HepG2 (cell line): ENCODE measurements around the gene KIAA1328. TPM values are rescaled to one million over a fixed set of nuclear protein-coding genes. Genes with fewer than 3 reads are reported as not detected.

ENCODE experiments used
- ATAC-seq: fragments of 200-7000 bp; cut with Tn5 transposase; 3 replicates; pipeline ENCODE4 v1.9.1; 2020; ENCODE audit warnings: mild to moderate bottlenecking, moderate library complexity
- BruUV-seq: library from RNA; stranded (reverse); fragments of 400-500 nt; replicated peaks from 2 replicates; lab custom pipeline; 2021; lab: Mats Ljungman, UMichigan
- CTCF ChIA-PET: fragments of 300-600 bp; formaldehyde crosslinking; extraction: SDS; loops from one replicate; lab custom pipeline; 2021; ENCODE audit warnings: low total read pairs, inconsistent platforms, low intra/inter-chr PET ratio; lab: Yijun Ruan, JAX
- POLR2A ChIA-PET: fragments of 350-600 bp; sonication (Branson Sonifier 250); formaldehyde crosslinking; loops from one replicate; lab custom pipeline; 2020; ENCODE audit warnings: antibody characterized with exemption, inconsistent platforms; lab: Yijun Ruan, JAX
- DNase-seq: peaks from one replicate; pipeline ENCODE4 v3.0.0-alpha.2; 2015; ENCODE audit warnings: low spot score
- FAIRE-seq: peaks from 3 replicates; lab custom pipeline; 2011; peaks lifted over from hg19 to GRCh38; lab: Jason Lieb, UNC
- H2AFZ ChIP-seq: one replicate; pipeline ENCODE4 v1.6.1; 2011; ENCODE audit warnings: low read length, inconsistent platforms
- H3K27ac ChIP-seq: fragments of 300-600 bp; 3 replicates; pipeline ENCODE4 v1.8.0; 2011; ENCODE audit warnings: mixed run types, mild to moderate bottlenecking, mixed read lengths, low read length, inconsistent platforms; ENCODE audit not compliant: insufficient read depth; ENCODE audit errors: extremely low read length
- H3K27me3 ChIP-seq, 2 experiments: fragments of 200-600 bp in 1 of 2; 2 replicates in 1 of 2; 3 replicates in 1 of 2; pipeline versions ENCODE4 v1.6.0 to v1.8.0; 2011; ENCODE audit warnings: low read length in 2 of 2, mild to moderate bottlenecking in 2 of 2, moderate library complexity in 2 of 2, inconsistent platforms in 1 of 2; ENCODE audit not compliant: insufficient read depth in 2 of 2, control insufficient read depth in 1 of 2
- H3K36me3 ChIP-seq, 2 experiments: fragments of 200-600 bp in 1 of 2; replicated peaks in 1 of 2; 2 replicates in 1 of 2; 3 replicates in 1 of 2; pipeline versions ENCODE4 v1.5.1 to v1.8.0; 2011; ENCODE audit warnings: low read length in 2 of 2, inconsistent platforms in 1 of 2; ENCODE audit not compliant: insufficient read depth in 2 of 2, control insufficient read depth in 1 of 2
- H3K4me1 ChIP-seq: 2 replicates; pipeline ENCODE4 v1.5.1; 2012; ENCODE audit warnings: low read length, inconsistent platforms; ENCODE audit not compliant: insufficient read depth
- H3K4me2 ChIP-seq: 2 replicates; pipeline ENCODE4 v1.6.0; 2011; ENCODE audit warnings: low read depth, low read length, inconsistent platforms
- H3K4me3 ChIP-seq, 3 experiments: fragments of 200-600 bp in 1 of 3; sonication (generic), shearing (Covaris generic) in 1 of 3; replicated peaks in 1 of 3; 2 replicates each; pipeline ENCODE4 v1.5.1; 2011 to 2016; ENCODE audit warnings: low read length in 3 of 3, inconsistent platforms in 2 of 3, low read depth in 2 of 3, mild to moderate bottlenecking in 2 of 3, control low read depth in 1 of 3, mixed read lengths in 1 of 3; ENCODE audit not compliant: insufficient read depth in 1 of 3
- H3K79me2 ChIP-seq: one replicate; pipeline ENCODE4 v1.6.1; 2011; ENCODE audit warnings: low read length, inconsistent platforms; ENCODE audit not compliant: insufficient read depth
- H3K9ac ChIP-seq: 2 replicates; pipeline ENCODE4 v1.6.0; 2011; ENCODE audit warnings: mild to moderate bottlenecking, low read depth, low read length, inconsistent platforms; ENCODE audit not compliant: insufficient read depth
- H3K9me3 ChIP-seq: 2 replicates; pipeline ENCODE4 v1.5.1; 2012; ENCODE audit warnings: mild to moderate bottlenecking, low read length
- H4K20me1 ChIP-seq: 2 replicates; pipeline ENCODE4 v1.6.0; 2011; ENCODE audit warnings: inconsistent platforms, mild to moderate bottlenecking, low read length, moderate library complexity; ENCODE audit not compliant: insufficient read depth
- ATM ChIP-seq: fragments of 450-650 bp; IDR thresholded peaks from 2 replicates; pipeline ENCODE4 v1.7.1; 2017; ENCODE audit warnings: mild to moderate bottlenecking, borderline replicate concordance
- KLF16 ChIP-seq, 2 experiments: sonication (generic) in 1 of 2; formaldehyde crosslinking in 1 of 2; IDR thresholded peaks; 2 replicates each; pipeline versions ENCODE4 v1.6.1 to v1.8.0; 2016 to 2023; ENCODE audit warnings: missing genetic modification reagents in 2 of 2, missing compliant biosample characterization in 1 of 2
- RORA ChIP-seq: sonication (generic); formaldehyde crosslinking; IDR thresholded peaks from 2 replicates; pipeline ENCODE4 v1.5.0; 2020; ENCODE audit warnings: mild to moderate bottlenecking, missing genetic modification reagents, moderate library complexity
- ZBTB14 ChIP-seq: sonication (generic); formaldehyde crosslinking; IDR thresholded peaks from 2 replicates; pipeline ENCODE4 v1.4.0; 2020; ENCODE audit warnings: missing genetic modification reagents
- ZBTB42 ChIP-seq: sonication (generic); formaldehyde crosslinking; IDR thresholded peaks from 2 replicates; pipeline ENCODE4 v1.5.0; 2020; ENCODE audit warnings: mild to moderate bottlenecking, missing genetic modification reagents
- ZFP36 ChIP-seq: fragments of 150-350 bp; IDR thresholded peaks from 2 replicates; pipeline ENCODE4 v1.6.1; 2018; ENCODE audit warnings: borderline replicate concordance, low read length, low read depth; ENCODE audit not compliant: partially characterized antibody
- ZNF510 ChIP-seq: sonication (generic); formaldehyde crosslinking; IDR thresholded peaks from 2 replicates; pipeline ENCODE4 v1.4.0; 2020; ENCODE audit warnings: low read depth, mild to moderate bottlenecking, missing genetic modification reagents
- whole genome bisulfite sequencing: methylation state at CpG from one replicate; pipeline ENCODE4 v1.1.6; 2017; ENCODE audit warnings: low lambda C conversion rate; 5-methylcytosine and 5-hydroxymethylcytosine counted together
- in situ Hi-C: cut with HindIII; loops from 2 replicates; pipeline ENCODE4 v1.10.0; 2017; ENCODE audit warnings: low pct_unique_long_range_greater_than_20kb; ENCODE audit not compliant: extremely low pct_ligation_motif_present
- intact Hi-C: fragments of 100-400 bp; cut with micrococcal nuclease; formaldehyde crosslinking; loops from one replicate; pipeline ENCODE4 v1.10.0; 2022; ENCODE audit not compliant: unreplicated experiment
- polyA plus RNA-seq, 8 experiments: library from polyadenylated mRNA; depleted of rRNA in 3 of 8; stranded (reverse) in 7 of 8; unstranded in 1 of 8; fragments of >200 nt; fragmentation: Illumina TruSeq in 4 of 8; extraction: Trizol in 4 of 8; gene quantifications; 2 replicates each; pipeline versions ENCODE4 v1.2.1 to v1.2.3, GENCODE V29; 2011 to 2016; ENCODE audit warnings: low read depth in 4 of 8, missing spikeins in 1 of 8, mixed read lengths in 1 of 8; ENCODE audit not compliant: insufficient read depth in 1 of 8
- total RNA-seq, 5 experiments: library from RNA; depleted of rRNA; stranded (reverse); fragments of >200 nt; fragmentation: Illumina TruSeq; extraction: Trizol; gene quantifications; 2 replicates each; pipeline ENCODE4 v1.2.3, GENCODE V29; 2016; ENCODE audit warnings: low read depth in 1 of 5
- TF ChIP-seq, protein P1 (sequence below): IDR thresholded peaks from 2 replicates; pipeline ENCODE4 v1.6.1; 2016; ENCODE audit warnings: low read depth, missing genetic modification reagents, missing compliant biosample characterization

KIAA1328 gene
- total and polyA plus RNA-seq, 2 of the 13 experiments (the other 11 are each of a cell fraction or from before 2014, with no cell fraction given) = 4.1 to 6.0 TPM

DNA sequence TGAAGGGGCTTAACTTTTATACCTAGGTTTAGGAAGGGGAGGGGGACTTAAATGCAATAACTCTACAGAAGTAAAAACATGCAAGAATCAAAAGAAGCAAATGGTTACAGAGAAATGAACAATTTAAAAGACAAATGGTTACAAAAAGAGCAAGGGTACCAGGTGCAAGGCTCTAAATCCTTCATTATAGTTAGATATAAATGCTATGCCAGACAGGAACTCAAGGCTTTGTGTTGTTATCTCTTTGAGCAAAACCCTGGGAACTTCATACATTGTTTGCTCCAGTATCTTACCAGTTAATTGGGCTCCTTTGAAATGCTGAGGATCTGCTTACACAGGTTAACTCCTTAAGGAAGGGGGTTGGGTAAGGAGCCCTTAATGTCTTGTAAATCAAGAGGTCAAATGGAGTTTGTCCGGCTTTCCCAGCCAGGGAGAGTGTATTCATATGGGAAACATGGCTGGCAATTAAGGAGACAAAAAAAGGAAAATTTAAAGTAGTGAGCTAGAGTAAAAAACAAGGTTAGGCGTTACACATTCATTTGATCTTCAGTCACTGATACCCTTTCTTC is 389.2 kb downstream of the KIAA1328 start:
- Histone ChIP-seq H3K79me2 (no peaks in the 10 kb centered on the region), H3K4me2 (no peak overlapping the region), H3K4me3 (no peak overlapping the region), H3K4me1 (no peaks in the 10 kb centered on the region), H4K20me1 (no peaks in the 10 kb centered on the region), H3K27me3 (no peaks in the 10 kb centered on the region), H3K9me3 (no peaks in the 10 kb centered on the region), H3K9ac (no peak overlapping the region), H3K36me3 (no peaks in the 10 kb centered on the region), H3K27ac (no peak overlapping the region), H2AFZ (no peak overlapping the region)
- WGBS = 40% methylated on average over 2 of the region's 2 CpGs
- CTCF ChIA-PET = no interaction called here
- in situ Hi-C loops = no loop called here
- ATAC-seq (no peak), DNase-seq (no peak), FAIRE-seq (no peak)
- POLR2A ChIA-PET = no interaction called here
- TF ChIP-seq KLF16 (CRISPR knock-in tag; IDR thresholded peaks at IDR 0.05) (no peak), ZBTB14 (CRISPR knock-in tag) (no peak), ZBTB42 (CRISPR knock-in tag) (no peak), RORA (CRISPR knock-in tag) (no peak), ATM (no peak), ZNF510 (CRISPR knock-in tag) (no peak)
- intact Hi-C loops = no loop called here
- BruUV-seq = no TSS peak

DNA sequence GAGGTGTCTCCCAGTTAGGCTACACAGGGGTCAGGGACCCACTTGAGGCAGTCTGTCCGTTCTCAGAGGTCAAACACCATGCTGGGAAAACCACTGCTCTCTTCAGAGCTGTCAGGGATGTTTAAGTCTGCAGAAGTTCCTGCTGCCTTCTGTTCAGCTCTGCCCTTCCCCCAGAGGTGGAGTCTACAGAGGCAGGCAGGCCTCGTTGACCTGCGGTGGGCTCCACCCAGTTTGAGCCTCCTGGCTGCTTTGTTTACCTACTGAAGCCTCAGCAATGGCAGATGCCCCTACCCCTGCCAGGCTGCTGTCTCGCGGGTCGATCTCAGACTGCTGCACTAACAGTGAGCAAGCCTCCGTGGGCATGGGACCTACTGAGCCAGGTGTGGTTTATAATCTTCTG is 390.3 kb downstream of the KIAA1328 start:
- FAIRE-seq = no peak
- POLR2A ChIA-PET = no interaction called here
- in situ Hi-C loops = no loop called here

More for the DNA sequence above, 390.3 kb downstream of the KIAA1328 start:
- no peak for ATAC-seq
- H3K9ac ChIP-seq = no peak overlapping the region
- H2AFZ ChIP-seq = no peak overlapping the region
- TF ChIP-seq ZFP36 = no peak
- TF ChIP-seq, protein P1, sequence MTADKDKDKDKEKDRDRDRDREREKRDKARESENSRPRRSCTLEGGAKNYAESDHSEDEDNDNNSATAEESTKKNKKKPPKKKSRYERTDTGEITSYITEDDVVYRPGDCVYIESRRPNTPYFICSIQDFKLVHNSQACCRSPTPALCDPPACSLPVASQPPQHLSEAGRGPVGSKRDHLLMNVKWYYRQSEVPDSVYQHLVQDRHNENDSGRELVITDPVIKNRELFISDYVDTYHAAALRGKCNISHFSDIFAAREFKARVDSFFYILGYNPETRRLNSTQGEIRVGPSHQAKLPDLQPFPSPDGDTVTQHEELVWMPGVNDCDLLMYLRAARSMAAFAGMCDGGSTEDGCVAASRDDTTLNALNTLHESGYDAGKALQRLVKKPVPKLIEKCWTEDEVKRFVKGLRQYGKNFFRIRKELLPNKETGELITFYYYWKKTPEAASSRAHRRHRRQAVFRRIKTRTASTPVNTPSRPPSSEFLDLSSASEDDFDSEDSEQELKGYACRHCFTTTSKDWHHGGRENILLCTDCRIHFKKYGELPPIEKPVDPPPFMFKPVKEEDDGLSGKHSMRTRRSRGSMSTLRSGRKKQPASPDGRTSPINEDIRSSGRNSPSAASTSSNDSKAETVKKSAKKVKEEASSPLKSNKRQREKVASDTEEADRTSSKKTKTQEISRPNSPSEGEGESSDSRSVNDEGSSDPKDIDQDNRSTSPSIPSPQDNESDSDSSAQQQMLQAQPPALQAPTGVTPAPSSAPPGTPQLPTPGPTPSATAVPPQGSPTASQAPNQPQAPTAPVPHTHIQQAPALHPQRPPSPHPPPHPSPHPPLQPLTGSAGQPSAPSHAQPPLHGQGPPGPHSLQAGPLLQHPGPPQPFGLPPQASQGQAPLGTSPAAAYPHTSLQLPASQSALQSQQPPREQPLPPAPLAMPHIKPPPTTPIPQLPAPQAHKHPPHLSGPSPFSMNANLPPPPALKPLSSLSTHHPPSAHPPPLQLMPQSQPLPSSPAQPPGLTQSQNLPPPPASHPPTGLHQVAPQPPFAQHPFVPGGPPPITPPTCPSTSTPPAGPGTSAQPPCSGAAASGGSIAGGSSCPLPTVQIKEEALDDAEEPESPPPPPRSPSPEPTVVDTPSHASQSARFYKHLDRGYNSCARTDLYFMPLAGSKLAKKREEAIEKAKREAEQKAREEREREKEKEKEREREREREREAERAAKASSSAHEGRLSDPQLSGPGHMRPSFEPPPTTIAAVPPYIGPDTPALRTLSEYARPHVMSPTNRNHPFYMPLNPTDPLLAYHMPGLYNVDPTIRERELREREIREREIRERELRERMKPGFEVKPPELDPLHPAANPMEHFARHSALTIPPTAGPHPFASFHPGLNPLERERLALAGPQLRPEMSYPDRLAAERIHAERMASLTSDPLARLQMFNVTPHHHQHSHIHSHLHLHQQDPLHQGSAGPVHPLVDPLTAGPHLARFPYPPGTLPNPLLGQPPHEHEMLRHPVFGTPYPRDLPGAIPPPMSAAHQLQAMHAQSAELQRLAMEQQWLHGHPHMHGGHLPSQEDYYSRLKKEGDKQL (CRISPR knock-in tag) = no peak
- no peak overlapping the region for H3K27ac ChIP-seq
- BruUV-seq = no TSS peak
- no peaks in the 10 kb centered on the region for H4K20me1 ChIP-seq
- no peaks in the 10 kb centered on the region for H3K79me2 ChIP-seq
- H3K4me1 ChIP-seq = no peaks in the 10 kb centered on the region
- no peak overlapping the region for H3K4me2 ChIP-seq
- intact Hi-C loops = no loop called here
- H3K36me3 ChIP-seq = no peaks in the 10 kb centered on the region
- 64% methylated on average over 3 of the region's 7 CpGs for WGBS
- CTCF ChIA-PET = no interaction called here
- no peaks in the 10 kb centered on the region for H3K9me3 ChIP-seq
- no peak for DNase-seq
- no peak overlapping the region for H3K4me3 ChIP-seq
- no peaks in the 10 kb centered on the region for H3K27me3 ChIP-seq
